GM19467 (cell line): ENCODE results near the gene SNTB2.
A peak's percentile ranks its signal among the peaks of the same experiment; 100 is the strongest.
"Not testable (repeated sequence)": the region's sequence is repeated elsewhere in the genome, so short reads cannot be mapped to it uniquely, and the experiment has no call there.

Experiments
- ATAC-seq: cut with Tn5 transposase; IDR thresholded peaks from one replicate; pipeline ENCODE4 v1.9.1; 2021; ENCODE audit warnings: mild to moderate bottlenecking, moderate library complexity; ENCODE audit not compliant: unreplicated experiment

Gene SNTB2

DNA sequence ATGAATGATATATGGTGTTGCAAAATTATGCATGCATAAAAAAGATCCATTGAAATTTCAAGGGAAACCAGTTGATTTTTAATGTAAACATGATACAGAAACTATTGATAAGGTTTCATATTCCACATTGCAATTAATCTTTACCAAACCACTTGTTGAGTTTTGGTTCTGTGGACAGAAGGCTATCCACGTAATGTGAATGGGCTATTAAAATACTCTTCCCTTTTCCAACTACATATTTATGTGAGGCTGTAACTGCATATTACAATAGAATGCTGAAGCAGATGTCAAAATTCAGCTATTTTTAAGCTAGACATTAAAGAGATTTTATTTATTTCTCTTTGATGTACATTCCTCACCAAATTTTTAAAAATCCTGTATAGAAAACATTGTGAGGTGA, 90.4 kb downstream of the SNTB2 start:
- ATAC-seq, result no peak

DNA sequence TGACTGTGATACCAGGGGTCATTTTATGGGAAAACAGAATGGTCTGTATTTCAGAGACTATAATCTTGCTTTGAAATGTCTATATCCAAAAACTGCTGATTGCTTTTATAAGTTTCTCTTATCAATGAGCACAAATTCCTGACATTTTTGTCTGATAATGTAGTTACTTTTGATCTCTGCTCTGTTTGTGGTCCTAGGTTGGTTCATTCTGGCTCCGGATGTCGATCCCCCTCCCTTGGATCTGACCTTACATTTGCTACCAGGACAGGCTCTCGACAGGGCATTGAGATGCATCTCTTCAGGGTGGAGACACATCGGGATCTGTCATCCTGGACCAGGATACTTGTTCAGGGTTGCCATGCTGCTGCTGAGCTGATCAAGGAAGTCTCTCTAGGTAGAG, 96.9 kb downstream of the SNTB2 start:
- ATAC-seq, result no peak

DNA sequence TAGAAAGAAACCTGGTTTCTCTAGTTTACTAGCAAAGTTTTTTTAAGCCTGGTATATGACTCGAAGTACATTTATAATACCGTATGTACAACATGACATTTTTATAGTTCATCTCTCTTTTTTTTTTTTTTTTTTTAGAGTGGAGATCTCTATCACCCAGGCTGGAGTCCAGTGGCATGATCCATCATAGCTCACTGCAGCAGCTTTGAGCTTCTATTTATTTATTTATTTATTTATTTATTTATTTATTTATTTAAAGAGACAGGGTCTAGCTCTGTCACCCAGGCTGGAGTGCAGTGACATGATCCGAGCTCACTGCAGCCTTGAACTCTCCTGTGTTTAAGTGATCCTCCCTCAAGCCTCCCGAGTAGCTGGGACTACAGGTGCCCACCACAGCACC, 98.3 kb downstream of the SNTB2 start:
- no peak for ATAC-seq

GRCh38 chr16:69286941-69287713, 100.2 kb downstream of the SNTB2 start:
- ATAC-seq, result no peak

- ATAC-seq, result not testable (repeated sequence)
Measured at GRCh38 chr16:69291657-69292056, 104.7 kb downstream of the SNTB2 start.

DNA sequence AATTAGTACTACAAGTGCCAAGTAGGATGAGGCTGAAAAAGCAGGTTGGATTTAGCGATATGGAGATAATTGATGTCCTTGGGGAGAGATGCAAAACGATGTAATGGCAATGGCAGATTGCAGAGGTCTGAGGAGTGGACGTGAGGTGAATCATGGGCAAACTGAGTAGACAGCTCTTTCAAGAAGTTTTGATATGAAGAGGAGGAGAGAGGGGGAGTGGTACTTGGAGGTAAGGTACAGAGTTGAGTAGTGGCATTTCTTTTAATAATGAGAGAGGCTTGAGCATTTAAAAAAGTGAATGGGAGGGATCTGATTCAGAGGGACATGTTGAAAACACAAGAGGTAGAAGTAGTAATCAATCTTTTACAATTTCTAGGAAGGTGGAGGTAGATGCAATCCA, 106.4 kb downstream of the SNTB2 start:
- ATAC-seq, result no peak

- ATAC-seq, result no peak
Measured at GRCh38 chr16:69294051-69294450, 107.1 kb downstream of the SNTB2 start.

GRCh38 chr16:69296771-69297170, 109.8 kb downstream of the SNTB2 start:
- not testable (repeated sequence) for ATAC-seq

GRCh38 chr16:69298261-69298660, 111.3 kb downstream of the SNTB2 start:
- ATAC-seq, result no peak

DNA sequence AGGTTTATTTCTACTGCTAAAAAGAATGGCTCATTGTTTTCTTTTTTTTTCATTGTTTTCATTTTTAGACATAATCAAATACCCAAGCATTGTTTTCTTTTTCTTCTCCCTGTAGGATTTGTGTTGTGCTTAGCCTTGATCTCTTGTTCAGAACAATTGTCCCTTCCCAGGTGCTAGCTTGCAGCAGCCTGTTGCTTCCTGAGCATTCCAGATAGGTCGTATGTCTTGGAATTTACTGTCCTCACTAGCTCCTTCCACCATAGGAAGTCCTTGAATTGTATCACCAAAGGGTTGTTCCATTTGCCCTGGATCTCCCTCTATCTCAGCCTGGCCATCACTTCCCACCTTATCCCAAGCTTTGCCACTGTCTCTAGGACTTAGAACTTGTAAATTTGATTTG, 114.2 kb downstream of the SNTB2 start:
- ATAC-seq, result no peak

- ATAC-seq, result no peak
Measured at GRCh38 chr16:69301861-69302260, 114.9 kb downstream of the SNTB2 start.

- ATAC-seq, result no peak
Measured at GRCh38 chr16:69302301-69302700, 115.3 kb downstream of the SNTB2 start.

- no peak for ATAC-seq
Measured at GRCh38 chr16:69306031-69306430, 119.1 kb downstream of the SNTB2 start.

DNA sequence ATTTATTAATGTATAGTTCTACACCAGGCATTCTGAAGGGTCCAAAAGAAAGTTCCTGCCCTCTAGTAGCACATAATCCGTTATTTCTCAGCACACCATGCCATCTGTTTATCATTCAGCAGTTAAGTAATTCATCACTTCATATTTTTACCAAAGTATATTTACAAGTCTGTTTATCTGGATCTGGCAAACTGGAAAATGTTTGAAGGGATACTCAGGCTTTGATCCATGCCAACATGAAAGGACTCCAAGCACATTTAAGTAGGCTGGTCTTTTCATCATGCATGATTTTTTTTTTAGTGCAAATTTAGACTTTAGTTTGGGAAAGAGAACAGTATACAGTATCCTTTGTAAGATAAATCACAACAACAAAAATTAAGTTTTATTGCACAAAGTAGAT, 120.1 kb downstream of the SNTB2 start:
- no peak for ATAC-seq

GRCh38 chr16:69307856-69308255, 120.9 kb downstream of the SNTB2 start:
- no peak for ATAC-seq

- no peak for ATAC-seq
Measured at GRCh38 chr16:69309316-69309715, 122.4 kb downstream of the SNTB2 start.

- ATAC-seq, result peak; percentile 92
Measured at GRCh38 chr16:69310653-69311532, 123.9 kb downstream of the SNTB2 start, which contains the start of gene VPS4A. TSS of gene VPS4A (plus strand) at chr16:69311350. CDS start at chr16:69311512, 162 bp downstream.

- peak; percentile 35 for ATAC-seq
Measured at GRCh38 chr16:69311533-69312387, 124.8 kb downstream of the SNTB2 start.

- ATAC-seq, result no peak
Measured at GRCh38 chr16:69313469-69313868, 126.5 kb downstream of the SNTB2 start.

DNA sequence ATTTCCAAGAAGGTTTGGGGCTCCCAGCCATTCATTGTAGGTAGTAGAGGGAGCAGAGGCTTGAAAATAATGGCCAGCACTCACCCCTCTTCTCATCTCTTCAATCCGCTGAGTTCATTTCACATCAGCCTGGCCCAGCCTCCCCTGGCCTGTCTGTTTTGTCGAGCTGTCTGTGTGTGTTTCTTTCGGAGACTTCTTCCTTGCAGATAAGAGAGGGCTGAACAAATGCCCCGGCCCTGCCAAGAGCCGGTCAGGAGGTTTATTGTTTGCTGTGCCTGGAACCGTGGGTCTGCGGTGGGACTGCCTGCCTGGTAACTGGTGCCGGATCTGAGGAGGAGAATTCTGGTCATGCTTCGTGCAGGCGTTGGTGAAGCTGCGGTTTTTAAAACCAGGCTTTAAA, 127.6 kb downstream of the SNTB2 start:
- no peak for ATAC-seq
